BLaER1 (cell line): ENCODE data around the gene IL17RE.

ENCODE experiments used
- H3K27ac ChIP-seq: shearing (Covaris generic); formaldehyde crosslinking; 2 replicates; pipeline ENCODE4 v1.8.1; 2022
- H3K27me3 ChIP-seq: shearing (Covaris generic); formaldehyde crosslinking; 2 replicates; pipeline ENCODE4 v1.8.1; 2022
- H3K36me3 ChIP-seq: shearing (Covaris generic); formaldehyde crosslinking; 2 replicates; pipeline ENCODE4 v1.8.1; 2022
- H3K4me1 ChIP-seq: shearing (Covaris generic); formaldehyde crosslinking; 2 replicates; pipeline ENCODE4 v1.8.1; 2022
- H3K4me2 ChIP-seq: shearing (Covaris generic); formaldehyde crosslinking; 2 replicates; pipeline ENCODE4 v1.8.1; 2022
- H3K4me3 ChIP-seq: shearing (Covaris generic); formaldehyde crosslinking; 2 replicates; pipeline ENCODE4 v1.8.1; 2022
- H3K9ac ChIP-seq: shearing (Covaris generic); formaldehyde crosslinking; 2 replicates; pipeline ENCODE4 v1.8.1; 2022
- H3K9me3 ChIP-seq: shearing (Covaris generic); formaldehyde crosslinking; 2 replicates; pipeline ENCODE4 v1.8.1; 2022
- H4K20me1 ChIP-seq: shearing (Covaris generic); formaldehyde crosslinking; 2 replicates; pipeline ENCODE4 v1.8.1; 2022
- Cebpa-rat ChIP-seq: shearing (Covaris generic); IDR thresholded peaks from 2 replicates; pipeline ENCODE4 v1.8.1; 2022

The IL17RE gene

DNA sequence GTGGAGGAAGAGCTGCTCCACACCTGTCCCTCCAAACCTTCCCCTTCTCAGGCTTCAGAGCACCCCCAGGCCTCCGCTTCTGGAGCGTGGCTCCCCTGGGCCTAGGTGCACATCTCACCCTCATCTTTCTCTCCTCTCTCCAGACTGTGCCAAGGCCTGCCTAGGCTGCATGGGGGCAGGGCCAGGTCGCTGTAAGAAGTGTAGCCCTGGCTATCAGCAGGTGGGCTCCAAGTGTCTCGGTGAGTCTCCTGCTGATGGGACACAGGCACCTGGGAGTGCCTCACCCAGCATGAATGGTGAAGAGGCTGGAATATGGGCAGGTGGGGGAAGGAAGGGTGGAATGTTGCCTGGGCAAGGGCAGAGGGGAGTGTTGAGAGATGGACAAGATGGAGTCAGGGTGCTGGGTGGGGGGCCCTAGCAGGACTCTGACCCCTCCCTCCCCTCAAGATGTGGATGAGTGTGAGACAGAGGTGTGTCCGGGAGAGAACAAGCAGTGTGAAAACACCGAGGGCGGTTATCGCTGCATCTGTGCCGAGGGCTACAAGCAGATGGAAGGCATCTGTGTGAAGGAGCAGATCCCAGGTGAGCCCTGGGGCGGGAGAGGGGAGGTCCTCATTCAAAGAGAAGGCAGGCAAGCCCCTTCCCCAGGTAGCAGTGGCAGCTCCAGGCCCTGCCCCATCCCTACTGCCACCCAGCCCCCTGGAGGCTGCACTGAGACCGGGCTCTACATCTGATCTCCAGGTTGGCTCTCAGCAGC lies 40.5 kb downstream of the IL17RE start:
- H4K20me1 ChIP-seq = no peaks in the 10 kb centered on the region
- no peak for TF ChIP-seq Cebpa-rat
- H3K4me1 ChIP-seq = no peaks in the 10 kb centered on the region
- H3K27me3 ChIP-seq = no peaks in the 10 kb centered on the region
- H3K4me3 ChIP-seq = no peak overlapping the region
- H3K9me3 ChIP-seq = no peaks in the 10 kb centered on the region
- H3K36me3 ChIP-seq = peaks cover 82% of the 10 kb centered on the region
- H3K9ac ChIP-seq = no peak overlapping the region
- no peak overlapping the region for H3K4me2 ChIP-seq
- H3K27ac ChIP-seq = no peak overlapping the region

DNA sequence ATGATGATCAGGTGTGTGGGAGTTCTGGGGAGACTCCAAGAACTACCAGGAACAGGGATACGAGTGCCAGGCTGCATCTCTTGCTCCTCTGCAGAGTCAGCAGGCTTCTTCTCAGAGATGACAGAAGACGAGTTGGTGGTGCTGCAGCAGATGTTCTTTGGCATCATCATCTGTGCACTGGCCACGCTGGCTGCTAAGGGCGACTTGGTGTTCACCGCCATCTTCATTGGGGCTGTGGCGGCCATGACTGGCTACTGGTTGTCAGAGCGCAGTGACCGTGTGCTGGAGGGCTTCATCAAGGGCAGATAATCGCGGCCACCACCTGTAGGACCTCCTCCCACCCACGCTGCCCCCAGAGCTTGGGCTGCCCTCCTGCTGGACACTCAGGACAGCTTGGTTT lies 41.6 kb downstream of the IL17RE start:
- Histone ChIP-seq H3K4me1 (no peaks in the 10 kb centered on the region), H3K4me3 (no peak overlapping the region), H3K9ac (no peak overlapping the region), H4K20me1 (no peaks in the 10 kb centered on the region), H3K27ac (no peak overlapping the region), H3K27me3 (no peaks in the 10 kb centered on the region), H3K9me3 (no peaks in the 10 kb centered on the region), H3K4me2 (no peak overlapping the region), H3K36me3 (peaks cover 85% of the 10 kb centered on the region)
- TF ChIP-seq Cebpa-rat = no peak

- Histone ChIP-seq H3K9me3 (no peaks in the 10 kb centered on the region), H4K20me1 (no peaks in the 10 kb centered on the region), H3K9ac (no peak overlapping the region), H3K27ac (no peak overlapping the region), H3K36me3 (peaks cover 91% of the 10 kb centered on the region), H3K4me2 (no peak overlapping the region), H3K4me3 (no peak overlapping the region), H3K27me3 (no peaks in the 10 kb centered on the region), H3K4me1 (peaks cover 8% of the 10 kb centered on the region)
- TF ChIP-seq Cebpa-rat = no peak
Measured at GRCh38 chr3:9945358-9945757, 42.7 kb downstream of the IL17RE start.

GRCh38 chr3:9946112-9947024 lies 43.7 kb downstream of the IL17RE start:
- no peak overlapping the region for H3K9ac ChIP-seq
- no peak overlapping the region for H3K4me3 ChIP-seq
- H4K20me1 ChIP-seq = no peaks in the 10 kb centered on the region
- no peak overlapping the region for H3K4me2 ChIP-seq
- no peaks in the 10 kb centered on the region for H3K27me3 ChIP-seq
- no peaks in the 10 kb centered on the region for H3K9me3 ChIP-seq
- peaks cover 18% of the 10 kb centered on the region for H3K4me1 ChIP-seq
- H3K36me3 ChIP-seq = peaks cover 83% of the 10 kb centered on the region
- no peak for TF ChIP-seq Cebpa-rat
- H3K27ac ChIP-seq = no peak overlapping the region

DNA sequence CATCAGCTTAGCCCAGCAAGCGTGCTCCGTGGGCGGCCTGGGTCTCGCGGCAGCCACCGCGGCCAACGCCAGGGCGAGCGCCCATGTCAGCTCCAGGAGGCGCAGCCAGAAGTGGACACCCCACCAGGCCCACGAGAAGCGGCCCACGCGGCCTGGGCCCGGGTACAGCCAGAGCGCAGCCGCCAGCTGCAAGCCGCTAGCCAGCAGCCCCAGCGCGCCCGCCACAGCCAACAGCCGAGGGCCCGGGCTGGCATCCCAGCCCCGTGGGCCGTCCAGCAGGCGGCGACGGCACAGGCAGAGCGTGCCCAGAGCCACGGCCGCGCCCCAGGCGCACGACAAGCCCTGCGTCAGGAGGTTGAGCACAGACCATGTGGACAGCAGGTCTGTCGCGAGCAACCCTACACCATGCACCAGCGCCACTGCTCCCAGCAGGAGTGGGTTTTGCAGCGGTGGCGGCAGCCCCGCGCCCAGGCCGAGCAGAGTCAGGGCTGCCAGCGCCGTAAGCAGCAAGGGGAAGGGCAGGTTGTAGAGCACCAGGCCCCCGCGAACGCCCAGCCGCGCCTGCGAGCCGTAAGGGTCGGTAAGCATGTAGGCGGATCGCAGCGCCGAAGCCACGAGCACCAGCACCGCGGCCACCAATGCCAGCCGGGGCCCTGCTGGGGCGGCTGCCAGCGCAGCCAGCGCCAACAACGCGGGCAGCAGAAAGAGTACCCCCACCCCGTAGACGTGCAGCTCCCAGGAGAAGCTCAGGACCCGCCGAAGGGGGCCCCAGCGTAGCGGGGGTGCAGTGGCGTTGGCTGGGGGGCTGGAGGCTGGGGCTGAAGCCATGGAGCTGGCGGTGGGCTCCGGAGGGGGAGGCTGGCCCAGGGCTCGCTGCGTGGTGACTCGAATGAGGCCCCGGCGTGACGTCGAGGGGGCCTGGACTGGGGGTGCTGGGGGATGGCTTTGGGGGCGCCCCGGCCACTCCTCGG lies 44.7 kb downstream of the IL17RE start:
- H3K9ac ChIP-seq = no peak overlapping the region
- peaks cover 75% of the 10 kb centered on the region for H3K36me3 ChIP-seq
- no peaks in the 10 kb centered on the region for H3K27me3 ChIP-seq
- H4K20me1 ChIP-seq = no peaks in the 10 kb centered on the region
- no peak overlapping the region for H3K4me3 ChIP-seq
- H3K4me2 ChIP-seq = no peak overlapping the region
- no peak for TF ChIP-seq Cebpa-rat
- H3K27ac ChIP-seq = no peak overlapping the region
- H3K9me3 ChIP-seq = no peaks in the 10 kb centered on the region
- H3K4me1 ChIP-seq = peaks cover 23% of the 10 kb centered on the region

DNA sequence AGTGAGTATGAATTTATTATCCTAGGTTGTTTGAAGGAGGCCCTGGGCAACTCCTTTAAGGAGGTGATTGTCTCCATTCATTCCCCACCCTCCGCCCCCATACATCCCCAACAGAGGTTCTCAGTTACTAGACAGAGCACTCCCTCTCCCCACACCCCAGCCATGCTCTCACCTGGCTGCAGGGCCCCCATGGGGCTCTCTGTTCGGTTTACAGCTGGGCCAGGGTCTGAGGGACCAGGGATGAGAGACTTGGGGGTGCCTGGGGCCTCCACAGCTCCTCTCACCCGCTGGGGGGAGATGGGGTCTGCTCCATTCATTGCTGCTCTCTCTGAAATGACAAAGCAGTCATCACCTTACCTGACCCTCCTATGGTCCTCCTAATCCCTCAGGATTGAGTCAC lies 45.9 kb downstream of the IL17RE start:
- TF ChIP-seq Cebpa-rat = no peak
- Histone ChIP-seq H3K27ac (no peak overlapping the region), H3K36me3 (peaks cover 62% of the 10 kb centered on the region), H3K4me3 (no peak overlapping the region), H3K9ac (no peak overlapping the region), H4K20me1 (no peaks in the 10 kb centered on the region), H3K9me3 (no peaks in the 10 kb centered on the region), H3K4me1 (peaks cover 36% of the 10 kb centered on the region), H3K4me2 (no peak overlapping the region), H3K27me3 (no peaks in the 10 kb centered on the region)

DNA sequence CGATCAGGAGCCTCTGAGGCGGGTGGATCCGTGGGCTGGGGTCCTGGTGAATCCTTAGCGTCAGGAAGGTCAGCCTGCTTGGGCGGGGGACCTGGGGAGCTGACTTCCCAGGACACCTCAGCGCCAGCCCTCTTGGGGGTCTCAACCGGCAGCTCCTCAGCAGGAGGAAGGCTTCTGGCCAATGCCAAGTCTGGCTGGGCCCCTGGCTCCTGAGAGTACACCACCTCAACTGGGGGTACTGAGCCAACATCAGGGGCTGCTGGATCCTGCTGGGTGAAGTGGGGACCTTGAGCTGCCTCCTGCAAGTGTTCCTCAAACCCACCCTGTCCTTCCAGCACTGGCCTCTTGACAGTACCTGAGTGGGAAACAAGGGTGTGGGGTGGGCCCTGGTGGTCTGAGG lies 46.5 kb downstream of the IL17RE start:
- Histone ChIP-seq H3K9ac (no peak overlapping the region), H3K9me3 (no peaks in the 10 kb centered on the region), H3K27me3 (no peaks in the 10 kb centered on the region), H3K27ac (no peak overlapping the region), H3K4me2 (no peak overlapping the region), H3K4me1 (peaks cover 38% of the 10 kb centered on the region), H4K20me1 (no peaks in the 10 kb centered on the region), H3K36me3 (peaks cover 57% of the 10 kb centered on the region), H3K4me3 (no peak overlapping the region)
- TF ChIP-seq Cebpa-rat = no peak

DNA sequence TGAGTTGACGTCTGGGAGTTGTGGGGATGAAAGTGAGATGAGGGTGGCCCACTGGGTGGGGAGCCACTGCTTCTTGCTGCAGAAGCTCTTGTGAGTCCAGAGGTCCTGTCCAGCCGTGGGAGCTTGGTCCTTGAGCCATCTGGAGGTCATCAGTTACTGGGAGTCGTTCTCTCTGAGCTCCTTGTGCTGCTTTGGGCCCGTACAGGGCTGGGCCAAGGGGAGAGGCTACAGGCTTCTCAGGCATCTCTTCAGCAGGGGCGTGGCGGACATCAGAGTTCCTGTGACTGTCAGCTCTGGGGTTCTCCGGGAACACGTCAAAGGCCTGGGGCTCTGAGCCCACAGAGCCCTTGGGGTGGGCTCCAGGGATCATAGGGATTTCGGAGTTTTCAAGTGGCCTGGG lies 47.0 kb downstream of the IL17RE start:
- H3K36me3 ChIP-seq = peaks cover 52% of the 10 kb centered on the region
- no peak overlapping the region for H3K27ac ChIP-seq
- no peak overlapping the region for H3K4me2 ChIP-seq
- no peaks in the 10 kb centered on the region for H3K27me3 ChIP-seq
- no peaks in the 10 kb centered on the region for H3K9me3 ChIP-seq
- H3K9ac ChIP-seq = no peak overlapping the region
- no peak overlapping the region for H3K4me3 ChIP-seq
- H4K20me1 ChIP-seq = no peaks in the 10 kb centered on the region
- no peak for TF ChIP-seq Cebpa-rat
- H3K4me1 ChIP-seq = peaks cover 38% of the 10 kb centered on the region

DNA sequence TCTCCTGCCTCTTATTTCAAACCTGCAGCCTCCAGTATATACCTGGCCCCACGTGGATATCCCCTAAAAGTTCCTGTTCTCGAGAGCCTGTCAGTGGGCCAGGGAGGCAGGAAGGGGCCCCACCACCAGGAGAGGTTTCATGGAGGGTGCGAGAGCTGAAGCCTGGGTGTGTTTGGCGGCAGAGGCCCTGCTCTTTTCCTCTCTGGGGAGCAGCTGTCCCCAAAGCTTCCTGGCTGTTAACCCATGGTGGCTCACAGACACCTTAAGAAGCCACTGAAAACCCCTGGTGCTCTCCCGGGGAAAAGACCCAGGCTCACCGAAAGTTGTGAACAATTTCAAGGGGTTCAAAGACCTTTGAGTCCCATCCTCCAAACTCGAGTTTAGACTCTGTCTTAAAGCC lies 48.5 kb downstream of the IL17RE start:
- Histone ChIP-seq H3K4me3 (peak overlapping the region; percentile 80), H3K36me3 (peaks cover 37% of the 10 kb centered on the region), H3K9ac (peak overlapping the region; percentile 71), H3K9me3 (no peaks in the 10 kb centered on the region), H3K4me2 (peak overlapping the region; percentile 97), H3K27me3 (no peaks in the 10 kb centered on the region), H4K20me1 (no peaks in the 10 kb centered on the region), H3K4me1 (peaks cover 38% of the 10 kb centered on the region), H3K27ac (peak overlapping the region; percentile 58)
- no peak for TF ChIP-seq Cebpa-rat
